GM19193 (cell line): Measurements from ENCODE around the gene TRIM2.
A peak's percentile ranks its signal among the peaks of the same experiment; 100 is the strongest.

ENCODE experiments used
- POLR2A ChIP-seq: IDR thresholded peaks from 4 replicates; pipeline ENCODE4 v1.6.1; 2011; ENCODE audit not compliant: insufficient read depth, insufficient read length; ENCODE audit errors: extremely low read depth

TRIM2 gene

DNA sequence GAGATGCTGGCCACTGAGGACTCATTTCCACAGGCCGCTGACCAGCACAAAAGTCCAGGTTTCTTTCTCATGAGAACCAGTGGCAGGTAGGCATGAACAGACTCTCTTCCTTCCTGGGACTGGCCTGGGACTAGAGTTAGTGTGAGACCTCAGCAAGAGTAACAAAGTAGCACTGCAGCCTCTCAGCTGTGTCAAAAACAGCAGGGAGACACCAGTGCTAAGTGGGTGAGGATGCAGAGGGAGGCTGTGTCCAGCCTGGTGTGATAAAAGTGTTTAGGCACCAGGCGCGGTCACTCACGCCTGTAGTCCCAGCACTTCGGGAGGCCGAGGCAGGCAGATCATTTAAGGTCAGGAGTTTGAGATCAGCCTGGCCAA lies 42.9 kb downstream of the TRIM2 start:
- no peak for TF ChIP-seq POLR2A

DNA sequence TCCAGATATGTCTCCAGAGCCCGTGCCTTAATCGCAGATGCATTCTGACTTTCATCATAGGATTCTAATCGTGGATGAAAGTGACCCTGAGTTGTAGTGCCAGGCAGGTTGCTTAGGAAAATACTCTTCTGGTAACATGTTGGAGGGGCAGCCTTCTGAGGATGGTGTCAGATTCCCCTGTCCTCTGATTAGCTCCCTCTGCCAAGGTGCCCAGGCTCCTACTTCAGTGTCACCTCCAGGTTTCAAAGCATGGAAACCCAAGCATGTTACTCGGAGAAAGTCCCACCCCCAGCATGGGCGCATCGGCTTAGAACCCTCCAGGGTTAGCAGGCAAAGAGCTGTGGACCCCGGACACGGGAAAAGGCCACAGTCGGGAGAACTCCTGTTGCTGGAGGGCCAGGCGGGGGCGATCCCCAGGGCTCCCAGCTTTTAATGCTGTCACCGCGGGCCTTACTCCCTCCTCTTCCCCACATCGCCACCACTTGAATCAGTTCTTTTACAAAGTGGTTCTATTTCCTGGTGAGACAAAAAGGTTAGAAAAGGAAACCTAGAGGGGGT lies 44.5 kb downstream of the TRIM2 start:
- no peak for TF ChIP-seq POLR2A

DNA sequence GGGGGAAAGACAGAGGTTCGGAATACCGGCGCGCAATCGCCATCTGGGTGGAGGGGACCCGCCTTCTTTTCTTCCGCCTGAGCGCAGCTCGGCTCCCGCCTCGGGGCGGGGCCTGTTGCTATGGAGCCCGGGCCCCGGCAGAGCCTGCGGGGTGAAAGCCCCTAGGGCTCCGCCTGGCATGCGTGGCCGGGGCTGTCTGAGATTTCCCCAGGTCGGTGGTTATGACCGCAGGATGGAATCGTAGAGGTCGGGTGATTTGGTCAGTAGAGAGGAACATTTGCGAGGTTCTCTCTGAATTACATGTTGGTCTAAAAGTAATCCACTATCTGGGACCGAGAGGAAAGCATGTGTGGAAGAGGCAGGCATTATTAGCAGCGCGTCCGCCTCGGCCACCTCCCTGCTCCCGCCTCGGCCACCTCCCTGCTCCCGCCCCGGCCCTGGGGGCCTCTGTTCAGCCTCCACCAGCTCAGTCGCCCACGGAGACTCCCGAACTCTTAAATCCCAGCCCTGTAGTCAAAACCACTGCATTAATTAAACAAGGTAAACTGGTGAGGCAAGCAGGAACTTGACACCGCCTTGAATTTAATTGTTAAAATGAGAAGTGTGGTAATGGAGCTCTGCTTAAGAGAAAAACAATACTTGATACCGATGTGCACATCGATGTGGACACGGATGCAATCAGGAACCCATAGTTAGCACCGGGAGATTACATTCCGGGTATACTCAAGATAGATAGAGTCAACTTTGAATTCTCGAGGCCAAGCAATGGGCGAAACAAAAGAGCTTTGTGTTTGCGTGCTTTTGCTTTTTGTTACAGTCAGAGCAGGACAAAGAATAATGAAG lies 45.2 kb downstream of the TRIM2 start:
- peak; percentile 46 for TF ChIP-seq POLR2A

DNA sequence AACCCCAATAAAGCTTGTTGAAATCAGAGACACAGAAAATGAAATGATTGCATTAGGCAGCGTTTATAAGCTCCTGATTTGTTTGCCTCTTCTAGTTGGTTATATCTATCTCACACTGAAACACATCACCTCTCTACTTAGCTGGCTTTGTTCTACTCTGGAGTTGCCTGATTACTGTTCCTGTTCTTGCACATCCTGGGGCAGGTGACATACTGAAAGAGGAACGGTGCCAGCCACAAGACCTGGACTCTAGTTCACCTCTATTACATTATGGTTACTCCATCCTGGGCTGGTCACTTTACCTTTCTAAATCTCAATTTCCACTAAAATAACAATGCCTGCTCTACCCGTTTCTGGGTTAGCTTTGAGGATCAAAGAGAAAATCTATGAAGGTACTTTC lies 47.9 kb downstream of the TRIM2 start:
- no peak for TF ChIP-seq POLR2A

DNA sequence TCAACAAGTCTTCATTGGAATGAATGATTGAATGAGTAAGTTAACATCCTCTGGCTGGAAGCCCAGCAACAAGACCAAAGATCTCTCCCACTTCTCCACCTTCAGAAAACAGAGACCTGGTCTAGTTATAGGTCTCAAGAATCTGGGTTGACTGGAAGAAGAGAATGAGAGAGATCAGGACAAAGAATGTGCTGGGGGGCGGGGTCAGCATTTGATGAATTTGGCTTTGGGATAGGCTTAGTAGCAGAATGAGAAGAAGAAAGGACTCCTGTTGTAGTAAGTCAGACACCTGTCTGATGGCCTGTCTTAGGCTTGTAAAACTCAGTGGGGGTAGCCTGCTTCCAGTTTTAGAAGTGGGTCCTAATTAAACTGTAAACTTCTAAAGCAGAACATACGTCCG lies 51.0 kb downstream of the TRIM2 start:
- no peak for TF ChIP-seq POLR2A

DNA sequence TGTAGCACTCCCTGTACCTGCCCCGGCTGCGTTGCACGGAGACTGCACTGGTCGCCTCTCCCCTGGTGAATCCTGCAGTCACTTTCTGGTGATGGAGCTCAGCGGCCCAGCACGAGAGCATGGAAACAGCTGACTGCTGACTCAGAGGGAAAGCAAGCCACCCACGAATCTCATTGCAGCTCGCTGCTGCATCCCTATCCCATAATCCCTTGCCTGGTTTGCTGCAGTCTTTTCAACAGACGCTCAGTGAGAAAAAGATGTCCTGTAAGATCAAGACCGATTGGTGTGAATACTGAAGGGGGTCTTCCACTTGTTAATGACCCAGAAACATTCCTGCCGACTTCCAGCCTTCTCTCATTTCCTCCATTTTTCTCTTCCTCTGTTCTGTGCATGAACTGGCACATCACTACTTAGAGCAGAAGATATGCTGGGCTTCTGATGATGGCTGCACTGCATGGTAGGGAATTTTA lies 52.9 kb downstream of the TRIM2 start:
- TF ChIP-seq POLR2A: no peak

DNA sequence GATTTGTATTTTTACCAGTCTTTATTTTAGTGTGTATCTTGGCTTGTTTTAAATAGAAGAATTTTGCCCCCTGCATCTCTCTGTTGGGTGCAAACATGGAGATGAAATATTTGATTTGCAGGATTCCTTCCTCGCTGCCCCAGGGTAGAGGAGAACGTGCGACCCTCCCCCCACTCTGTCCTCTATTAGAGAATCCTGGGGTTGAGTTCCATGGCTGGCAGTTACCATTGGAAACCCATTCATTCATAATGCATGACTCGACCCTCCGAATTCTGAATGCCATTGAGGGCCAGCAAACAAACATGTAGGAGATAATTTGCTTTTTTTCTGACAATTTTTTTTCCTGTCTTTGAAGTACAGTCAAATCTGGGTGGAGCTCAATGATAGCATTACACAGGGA lies 53.7 kb downstream of the TRIM2 start:
- TF ChIP-seq POLR2A: no peak

DNA sequence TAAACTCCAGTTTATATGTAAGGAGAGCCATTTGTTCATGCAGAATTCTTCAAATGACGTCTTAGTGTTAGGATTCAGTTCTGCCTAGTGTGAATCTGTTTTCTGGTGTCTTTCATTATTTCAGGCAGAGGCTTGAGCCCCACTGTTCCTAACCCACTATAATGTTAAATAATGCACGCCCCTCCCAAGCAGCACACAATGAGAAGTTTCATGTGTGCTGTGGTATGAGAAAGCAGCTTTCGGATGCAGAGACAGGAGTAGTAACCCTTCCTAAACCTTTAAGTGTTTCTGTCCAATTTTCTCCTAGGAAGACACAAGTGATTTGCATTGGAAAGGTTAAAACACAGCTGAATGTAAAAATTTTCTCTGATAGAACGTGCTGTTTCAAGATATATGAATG lies 54.5 kb downstream of the TRIM2 start:
- no peak for TF ChIP-seq POLR2A

DNA sequence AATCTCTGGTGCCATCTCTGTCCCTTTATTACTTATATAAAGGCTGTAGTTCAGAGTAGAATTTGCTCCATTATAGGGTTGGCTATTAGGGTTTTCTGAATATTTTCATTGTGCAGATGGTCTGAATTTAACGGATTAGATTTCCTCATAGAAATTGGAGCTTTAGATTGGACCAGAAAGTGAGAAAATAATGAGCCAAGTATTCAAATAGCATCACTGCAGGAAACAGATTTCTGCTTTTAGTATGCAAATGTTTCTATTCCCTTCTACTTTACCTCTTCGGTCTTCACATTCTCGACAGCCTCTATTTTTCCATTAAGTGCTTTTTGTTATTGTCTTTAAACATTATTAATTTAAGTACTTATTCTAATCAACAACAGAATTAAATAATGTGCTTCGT lies 55.4 kb downstream of the TRIM2 start:
- TF ChIP-seq POLR2A: no peak

DNA sequence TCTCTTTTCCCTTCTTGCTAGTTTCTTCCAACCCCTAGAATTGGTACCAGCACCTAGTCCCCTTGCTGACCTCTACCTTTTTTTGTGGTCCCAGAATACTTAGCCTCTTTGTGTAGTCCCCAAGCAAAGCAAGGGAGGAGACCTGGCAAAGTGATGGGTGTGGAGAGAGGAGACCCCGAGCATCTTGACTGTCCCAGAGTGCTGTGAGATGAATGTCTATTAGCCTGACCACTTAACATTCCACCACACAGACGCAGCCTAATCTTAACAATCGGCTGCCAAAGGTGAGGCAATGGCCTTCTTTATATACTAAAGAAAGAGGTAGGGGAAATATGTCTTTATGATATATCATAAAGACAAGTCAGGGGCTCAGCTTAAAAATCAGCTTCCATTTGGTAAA lies 55.9 kb downstream of the TRIM2 start:
- TF ChIP-seq POLR2A: no peak

DNA sequence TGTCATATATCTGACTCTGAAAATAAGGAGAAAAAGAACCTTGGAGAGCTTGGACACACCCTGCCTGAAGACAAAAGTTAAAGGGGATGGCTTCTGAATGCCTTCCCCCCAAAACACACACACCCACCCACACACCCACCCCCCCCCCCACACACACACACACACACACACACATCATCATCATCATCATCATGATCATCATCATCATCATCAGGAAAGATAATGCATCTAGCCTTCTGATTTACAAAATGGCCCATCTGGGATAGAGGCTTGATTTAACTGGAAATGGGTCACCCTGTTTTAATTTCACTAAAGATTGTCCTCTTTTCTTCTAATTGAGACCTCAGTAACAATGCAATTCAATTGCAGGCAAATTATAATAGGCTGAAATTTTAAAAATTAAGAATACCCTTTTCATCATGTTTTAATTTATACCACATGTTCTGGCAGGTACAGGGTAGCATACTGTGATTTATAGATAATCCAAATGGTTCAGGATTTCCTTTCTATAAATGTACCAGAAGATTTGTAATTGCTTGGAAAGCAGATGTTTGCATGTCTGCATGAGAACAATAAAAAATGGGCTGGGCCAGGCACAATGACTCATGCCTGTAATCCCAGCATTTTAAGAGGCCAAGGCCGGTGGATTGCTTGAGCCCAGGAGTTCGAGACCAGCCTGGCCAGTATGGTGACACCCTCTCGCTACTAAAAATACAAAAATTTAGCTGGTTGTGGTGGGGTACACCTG lies 56.5 kb downstream of the TRIM2 start:
- no peak for TF ChIP-seq POLR2A

DNA sequence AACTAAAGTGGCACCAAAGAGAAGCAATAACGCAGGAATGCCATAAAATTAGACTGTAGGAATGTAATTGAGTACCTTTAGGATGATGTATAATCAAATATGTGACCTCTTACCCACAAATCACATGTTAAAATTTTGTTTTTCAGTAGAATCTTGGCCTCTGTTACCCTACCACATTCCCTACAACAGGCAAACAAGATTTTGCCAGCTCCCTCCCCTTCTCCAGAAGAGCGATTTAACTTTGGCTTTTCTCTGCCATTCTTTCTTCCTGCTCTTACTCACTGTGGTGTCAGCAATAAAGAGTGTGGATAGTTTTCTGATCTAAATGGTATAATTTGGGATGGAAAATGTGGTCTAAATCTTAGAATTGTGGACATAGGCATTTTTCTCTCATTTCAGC lies 57.2 kb downstream of the TRIM2 start:
- no peak for TF ChIP-seq POLR2A

DNA sequence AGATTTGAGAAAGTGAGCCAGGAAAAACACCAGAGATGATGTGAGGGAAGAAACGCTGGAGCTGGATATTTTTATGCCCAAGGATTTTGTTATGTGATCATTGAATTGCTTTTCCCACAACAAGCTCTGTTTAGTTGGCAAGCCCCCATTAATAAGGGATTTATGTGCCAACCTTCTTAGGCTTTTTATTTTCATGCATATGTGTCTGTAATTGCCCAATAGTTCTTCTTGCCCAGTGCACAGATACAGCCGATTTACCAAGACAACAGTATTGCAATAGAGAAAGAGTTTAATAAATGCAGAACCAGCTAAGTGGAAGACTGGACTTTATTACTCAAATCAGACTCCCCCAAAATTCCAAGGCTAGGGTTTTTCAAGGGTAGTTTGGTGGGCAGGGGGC lies 57.7 kb downstream of the TRIM2 start:
- no peak for TF ChIP-seq POLR2A

DNA sequence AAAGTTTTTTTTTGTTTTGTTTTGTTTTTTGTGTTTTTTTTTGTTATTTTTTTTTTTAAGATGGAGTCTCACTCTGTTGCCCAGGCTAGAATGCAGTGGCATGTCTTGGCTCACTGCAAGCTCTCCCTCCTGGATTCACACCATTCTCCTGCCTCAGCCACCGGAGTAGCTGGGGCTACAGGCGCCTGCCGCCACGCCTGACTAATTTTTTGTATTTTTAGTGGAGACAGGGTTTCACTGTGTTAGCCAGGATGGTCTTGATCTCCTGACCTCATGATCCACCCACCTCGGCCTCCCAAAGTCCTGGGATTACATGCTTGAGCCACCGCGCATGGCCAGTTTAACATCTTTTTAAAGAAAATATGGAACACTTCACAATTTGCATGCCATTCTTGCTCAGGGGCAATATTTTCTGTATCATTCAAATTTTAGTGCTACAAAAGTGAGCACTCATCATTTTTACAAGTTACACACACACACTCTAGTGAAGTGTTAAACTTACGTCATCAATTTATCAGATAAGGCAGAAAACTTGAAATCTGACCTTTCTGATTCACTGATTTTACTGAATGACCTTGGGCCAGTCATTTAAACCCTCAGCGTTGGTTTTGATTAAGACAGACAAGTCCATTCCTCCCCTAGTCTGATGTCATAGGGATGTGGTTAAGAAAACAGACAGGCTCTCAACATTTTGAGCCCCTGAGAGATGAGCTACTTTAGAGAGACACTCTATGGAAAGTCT lies 61.2 kb downstream of the TRIM2 start:
- no peak for TF ChIP-seq POLR2A

DNA sequence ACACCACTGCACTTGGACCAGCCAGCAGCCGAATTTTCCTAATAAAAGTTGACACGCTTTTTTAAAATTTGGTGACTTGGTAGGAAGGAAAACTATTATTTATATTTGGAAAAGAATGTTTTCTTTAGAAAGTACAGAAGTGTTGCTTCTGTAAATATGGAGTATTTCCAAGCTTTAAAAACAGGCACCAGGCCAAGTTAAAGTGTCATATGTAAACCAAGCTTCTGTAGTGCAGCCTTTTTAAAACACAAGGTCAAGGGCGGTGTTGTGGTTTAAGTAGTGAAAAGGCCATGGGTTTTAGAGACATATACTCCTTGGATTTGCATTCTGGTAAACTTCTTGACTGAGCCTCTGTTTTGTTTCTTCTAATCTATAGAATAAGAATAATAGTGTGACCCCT lies 62.7 kb downstream of the TRIM2 start:
- no peak for TF ChIP-seq POLR2A

DNA sequence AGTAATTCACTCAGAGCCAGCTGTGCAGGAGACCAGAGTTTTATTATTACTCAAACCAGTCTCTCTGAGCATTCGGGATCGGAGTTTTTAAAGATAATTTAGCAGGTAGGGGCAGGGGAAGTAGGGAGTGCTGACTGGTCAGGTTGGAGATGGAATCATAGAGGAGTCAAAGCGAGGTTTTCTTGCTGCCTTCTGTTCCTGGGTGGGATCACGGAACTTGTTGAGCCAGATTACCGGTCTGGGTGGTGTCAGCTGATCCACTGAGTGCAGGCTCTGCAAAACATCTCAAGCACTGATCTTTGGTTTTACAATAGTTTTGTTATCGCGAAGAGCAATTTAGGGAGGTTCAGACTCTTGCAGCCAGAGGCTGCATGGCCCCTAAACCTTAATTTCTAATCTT lies 63.6 kb downstream of the TRIM2 start:
- TF ChIP-seq POLR2A: no peak

DNA sequence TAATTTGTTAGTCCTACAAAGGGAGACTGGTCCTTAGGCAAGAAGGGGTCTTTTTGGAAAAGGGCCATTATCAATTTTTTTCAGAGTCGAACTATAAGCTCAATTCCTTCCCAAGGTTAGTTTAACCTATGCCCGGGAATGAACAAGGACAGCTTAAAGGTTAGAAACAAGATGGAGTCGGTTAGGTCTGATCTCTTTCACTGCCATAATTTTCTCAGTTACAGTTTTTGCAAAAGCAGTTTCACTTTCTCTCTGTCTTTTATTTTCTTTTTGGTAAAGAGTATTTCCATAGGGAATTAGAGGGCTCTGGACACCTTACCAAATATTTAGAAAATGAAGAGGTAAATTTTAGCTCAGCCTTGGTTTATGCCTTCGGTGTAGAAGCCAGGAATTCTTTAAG lies 64.1 kb downstream of the TRIM2 start:
- TF ChIP-seq POLR2A: no peak
